Measurements from ENCODE around the gene GNL3L. TPM values are rescaled to one million over a fixed set of nuclear protein-coding genes. Genes with fewer than 3 reads are reported as not detected.
"Not testable (repeated sequence)": the region's sequence is repeated elsewhere in the genome, so short reads cannot be mapped to it uniquely, and the experiment has no call there.

GNL3L gene, protein sequence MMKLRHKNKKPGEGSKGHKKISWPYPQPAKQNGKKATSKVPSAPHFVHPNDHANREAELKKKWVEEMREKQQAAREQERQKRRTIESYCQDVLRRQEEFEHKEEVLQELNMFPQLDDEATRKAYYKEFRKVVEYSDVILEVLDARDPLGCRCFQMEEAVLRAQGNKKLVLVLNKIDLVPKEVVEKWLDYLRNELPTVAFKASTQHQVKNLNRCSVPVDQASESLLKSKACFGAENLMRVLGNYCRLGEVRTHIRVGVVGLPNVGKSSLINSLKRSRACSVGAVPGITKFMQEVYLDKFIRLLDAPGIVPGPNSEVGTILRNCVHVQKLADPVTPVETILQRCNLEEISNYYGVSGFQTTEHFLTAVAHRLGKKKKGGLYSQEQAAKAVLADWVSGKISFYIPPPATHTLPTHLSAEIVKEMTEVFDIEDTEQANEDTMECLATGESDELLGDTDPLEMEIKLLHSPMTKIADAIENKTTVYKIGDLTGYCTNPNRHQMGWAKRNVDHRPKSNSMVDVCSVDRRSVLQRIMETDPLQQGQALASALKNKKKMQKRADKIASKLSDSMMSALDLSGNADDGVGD
- total RNA-seq: 10 to 100 TPM; 22.0 to 29.6 (median 26.3) TPM

DNA sequence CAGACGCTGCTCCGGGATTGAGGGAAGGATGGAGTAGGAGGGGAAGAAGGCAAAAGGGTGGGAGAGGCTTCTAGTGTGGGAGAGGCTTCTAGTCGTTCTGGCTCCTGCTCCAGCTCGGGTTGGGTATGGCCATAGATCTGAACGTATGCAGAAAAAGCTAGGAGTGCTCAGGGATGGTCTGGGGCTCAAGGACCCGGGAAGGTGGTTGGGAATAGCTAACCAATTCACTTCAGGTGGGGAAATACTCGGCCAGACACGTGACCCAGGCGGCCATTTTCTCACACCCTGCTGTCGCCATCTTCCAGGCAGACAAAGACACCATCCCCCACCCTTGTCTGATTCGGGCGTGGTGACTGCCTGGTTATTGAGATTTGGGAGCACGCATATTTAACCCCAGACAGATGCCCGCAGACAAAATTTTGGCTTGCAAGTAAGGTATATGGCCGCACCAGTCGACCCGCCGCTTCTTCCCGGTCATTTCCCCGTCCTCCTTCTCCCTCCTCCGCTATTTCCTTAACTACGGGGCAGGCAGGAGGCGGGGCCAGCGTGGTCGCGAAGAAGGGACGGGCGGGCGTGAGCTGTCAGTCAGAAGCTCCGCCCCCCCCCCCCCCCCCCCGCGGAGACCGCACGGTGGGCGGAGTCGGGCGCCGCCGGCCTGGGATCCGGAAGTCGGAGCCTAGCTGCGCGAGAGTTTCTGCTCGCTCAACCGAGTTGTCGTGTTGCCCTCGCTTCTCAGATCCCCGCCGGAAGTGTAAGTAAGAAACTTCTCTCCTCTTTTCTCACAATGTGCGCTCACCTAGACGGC, at the start of gene GNL3L:
GNL3L (plus strand) TSS at position 668 of the 805 bp plus-strand sequence. CDS start 2,348 bp downstream, outside the sequence.
- Histone ChIP-seq H3K4me1 (peaks cover 0 to 31% (median 25%) of the 10 kb centered on the region in 4 donors), H3K27me3 (no peaks in the 10 kb centered on the region), H3K9me3 (no peaks in the 10 kb centered on the region), H3K27ac (replicated peaks in 1 of 4) (peak within 1 kb of the TSS; percentile 76 to 87 (median 80)), H3K36me3 (no peaks in the 10 kb centered on the region), H3K4me3 (peak within 1 kb of the TSS; percentile 62 to 73 (median 66))
- intact Hi-C loops (cut with DNase I): loop anchor here (10.0 kb wide), 1 partner anchor 175 kb away; the partner anchor contains the start of gene WNK3
- TF ChIP-seq POLR2AphosphoS5 (IDR thresholded peaks at IDR 0.05): peak; percentile 22 to 71
- TF ChIP-seq, protein P1, sequence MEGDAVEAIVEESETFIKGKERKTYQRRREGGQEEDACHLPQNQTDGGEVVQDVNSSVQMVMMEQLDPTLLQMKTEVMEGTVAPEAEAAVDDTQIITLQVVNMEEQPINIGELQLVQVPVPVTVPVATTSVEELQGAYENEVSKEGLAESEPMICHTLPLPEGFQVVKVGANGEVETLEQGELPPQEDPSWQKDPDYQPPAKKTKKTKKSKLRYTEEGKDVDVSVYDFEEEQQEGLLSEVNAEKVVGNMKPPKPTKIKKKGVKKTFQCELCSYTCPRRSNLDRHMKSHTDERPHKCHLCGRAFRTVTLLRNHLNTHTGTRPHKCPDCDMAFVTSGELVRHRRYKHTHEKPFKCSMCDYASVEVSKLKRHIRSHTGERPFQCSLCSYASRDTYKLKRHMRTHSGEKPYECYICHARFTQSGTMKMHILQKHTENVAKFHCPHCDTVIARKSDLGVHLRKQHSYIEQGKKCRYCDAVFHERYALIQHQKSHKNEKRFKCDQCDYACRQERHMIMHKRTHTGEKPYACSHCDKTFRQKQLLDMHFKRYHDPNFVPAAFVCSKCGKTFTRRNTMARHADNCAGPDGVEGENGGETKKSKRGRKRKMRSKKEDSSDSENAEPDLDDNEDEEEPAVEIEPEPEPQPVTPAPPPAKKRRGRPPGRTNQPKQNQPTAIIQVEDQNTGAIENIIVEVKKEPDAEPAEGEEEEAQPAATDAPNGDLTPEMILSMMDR (IDR thresholded peaks at IDR 0.05): no peak
- DNase-seq (ENCODE audit: extremely low spot score): peak; percentile 96
- WGBS: 45% methylated on average over 24 of the region's 51 CpGs

DNA sequence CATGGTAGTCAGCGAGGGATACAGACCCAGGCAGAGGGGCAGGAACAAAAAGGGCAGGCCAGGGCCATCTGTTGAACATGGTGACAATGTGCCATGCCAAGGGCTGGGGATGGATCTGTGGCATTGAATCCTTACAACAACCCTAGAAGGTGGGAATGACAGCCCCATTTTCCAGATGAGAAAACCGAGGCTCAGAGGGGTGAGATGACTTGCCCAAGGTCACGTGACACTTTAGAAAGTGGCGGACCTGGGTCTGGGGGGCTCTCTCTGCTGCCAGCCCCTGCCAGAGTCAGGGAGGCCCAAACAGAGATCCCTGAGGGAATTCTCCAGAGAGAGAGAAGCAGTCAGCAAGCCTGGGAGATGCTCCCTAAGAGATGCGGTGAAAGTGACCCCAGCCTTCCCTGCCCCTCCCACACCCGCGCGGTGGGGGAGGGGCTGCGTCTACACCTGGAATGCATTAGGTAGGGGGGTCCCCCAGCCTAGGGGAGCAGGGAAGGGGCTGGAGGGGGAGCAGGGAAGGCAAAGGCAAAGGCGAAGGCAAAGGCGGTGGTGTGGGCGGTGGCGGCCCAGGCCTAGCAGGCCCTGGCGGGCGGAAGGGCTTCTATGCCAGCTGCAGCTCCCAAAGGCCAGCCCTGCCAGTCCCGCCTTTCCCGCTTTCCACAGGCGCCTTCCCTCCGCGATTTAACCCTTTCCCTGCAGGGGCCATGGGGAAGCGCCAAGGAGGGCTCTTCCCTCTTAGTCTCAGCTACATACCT, 47.0 kb upstream of the GNL3L start:
- Histone ChIP-seq H3K4me3 (peak overlapping the region; percentile 30 to 42 (median 34)), H3K27ac (replicated peaks in 1 of 4) (peak overlapping the region; percentile 60 to 68 (median 64)), H3K9me3 (no peaks in the 10 kb centered on the region), H3K36me3 (no peaks in the 10 kb centered on the region), H3K27me3 (no peaks in the 10 kb centered on the region), H3K4me1 (peaks cover 29 to 46% (median 39%) of the 10 kb centered on the region in 4 donors)
- no peak for DNase-seq (ENCODE audit: extremely low spot score)
- intact Hi-C loops (cut with DNase I): no loop called here
- WGBS: 26% methylated on average over 13 of the region's 21 CpGs
- TF ChIP-seq POLR2A (IDR thresholded peaks at IDR 0.05; ENCODE audit: low read depth) (no peak), POLR2AphosphoS5 (IDR thresholded peaks at IDR 0.05) (no peak), EP300 (IDR thresholded peaks at IDR 0.05) (no peak)
- TF ChIP-seq, protein P1 (IDR thresholded peaks at IDR 0.05): no peak

DNA sequence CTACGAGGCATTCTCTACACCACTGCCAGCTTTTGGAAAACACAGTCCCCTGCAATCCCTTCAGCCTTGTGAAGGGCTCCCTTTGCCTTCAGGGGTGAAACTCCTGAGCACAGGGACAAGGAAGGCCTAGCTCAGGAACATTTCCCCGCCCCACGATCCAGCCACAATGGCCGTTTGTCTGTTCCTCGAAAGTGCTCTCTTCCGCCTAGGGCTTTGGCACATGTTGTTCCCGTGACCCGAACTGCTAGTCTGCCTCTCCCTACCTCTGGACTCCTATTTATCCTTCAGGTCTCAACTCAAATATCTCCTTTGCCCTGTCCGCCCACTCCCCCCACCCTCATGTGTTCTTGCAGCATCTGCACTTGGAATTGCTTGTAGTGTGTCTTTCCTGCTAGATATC, 46.1 kb upstream of the GNL3L start:
- no peak overlapping the region for H3K4me3 ChIP-seq
- no peaks in the 10 kb centered on the region for H3K9me3 ChIP-seq
- 65% methylated on average over 9 of the region's 9 CpGs for WGBS
- H3K36me3 ChIP-seq: no peaks in the 10 kb centered on the region
- peaks cover 28 to 44% (median 37%) of the 10 kb centered on the region in 4 donors for H3K4me1 ChIP-seq
- no peak for DNase-seq (ENCODE audit: extremely low spot score)
- no peaks in the 10 kb centered on the region for H3K27me3 ChIP-seq
- TF ChIP-seq, protein P1 (IDR thresholded peaks at IDR 0.05): no peak
- TF ChIP-seq POLR2A (IDR thresholded peaks at IDR 0.05; ENCODE audit: low read depth) (no peak), EP300 (IDR thresholded peaks at IDR 0.05) (no peak), POLR2AphosphoS5 (IDR thresholded peaks at IDR 0.05) (no peak)
- intact Hi-C loops (cut with DNase I): no loop called here
- peak overlapping the region; percentile 60 to 68 (median 64) for H3K27ac ChIP-seq (replicated peaks in 1 of 4)

DNA sequence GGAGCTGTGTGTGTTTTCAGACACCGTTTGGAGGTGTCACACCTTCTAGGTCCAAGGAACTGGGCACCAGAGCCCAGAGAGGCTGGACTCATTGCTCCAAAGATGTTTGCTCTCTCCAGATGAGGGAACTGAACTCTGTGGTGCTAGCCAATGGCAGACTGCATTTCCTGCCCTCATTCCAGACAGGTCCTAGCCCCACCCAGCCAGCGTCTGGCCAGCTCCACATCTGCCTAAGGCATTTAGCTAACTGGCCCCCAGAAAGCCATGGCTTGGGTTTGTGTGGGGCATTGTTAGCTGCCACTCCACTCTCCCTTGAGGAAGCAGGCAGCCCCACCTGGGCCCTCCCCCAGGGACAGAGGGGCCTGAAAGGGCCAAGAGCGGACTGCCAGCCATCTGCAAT, 45.4 kb upstream of the GNL3L start:
- Histone ChIP-seq H3K27me3 (no peaks in the 10 kb centered on the region), H3K9me3 (no peaks in the 10 kb centered on the region), H3K4me3 (no peak overlapping the region), H3K4me1 (peaks cover 24 to 36% (median 30%) of the 10 kb centered on the region in 4 donors), H3K27ac (replicated peaks in 1 of 4) (peak overlapping the region in 2 of 4 donors; percentile 11 to 61), H3K36me3 (no peaks in the 10 kb centered on the region)
- intact Hi-C loops (cut with DNase I): no loop called here
- WGBS: 55% methylated on average over 2 of the region's 3 CpGs
- DNase-seq (ENCODE audit: extremely low spot score): no peak
- no peak for TF ChIP-seq POLR2AphosphoS5 (IDR thresholded peaks at IDR 0.05)
- TF ChIP-seq EP300 (IDR thresholded peaks at IDR 0.05): no peak
- TF ChIP-seq POLR2A (IDR thresholded peaks at IDR 0.05; ENCODE audit: low read depth): no peak
- TF ChIP-seq, protein P1 (IDR thresholded peaks at IDR 0.05): no peak

DNA sequence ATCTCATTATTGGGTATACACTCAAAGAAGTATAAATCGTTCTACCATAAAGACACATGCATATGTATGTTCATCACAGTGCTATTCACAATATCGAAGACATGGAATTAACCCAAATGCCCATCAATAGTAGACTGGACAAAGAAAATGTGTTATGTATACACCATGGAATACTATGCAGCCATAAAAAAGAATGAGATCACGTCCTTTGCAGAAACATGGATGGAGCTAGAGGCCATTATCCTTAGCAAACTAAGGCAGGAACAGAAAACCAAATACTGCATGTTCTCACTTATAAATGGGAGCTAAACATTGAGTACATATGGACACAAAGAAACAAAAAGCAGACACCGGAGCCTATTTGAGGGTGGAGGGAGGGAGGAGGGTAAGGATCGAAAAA, 40.2 kb upstream of the GNL3L start:
- H3K9me3 ChIP-seq; intact Hi-C loops (cut with DNase I); H3K27me3 ChIP-seq; H3K27ac ChIP-seq (replicated peaks in 1 of 4); DNase-seq (ENCODE audit: extremely low spot score); H3K4me3 ChIP-seq; H3K36me3 ChIP-seq: not testable (repeated sequence)
- peaks cover 6 to 33% (median 29%) of the 10 kb centered on the region in 4 donors for H3K4me1 ChIP-seq
- 89% methylated on average over 5 of the region's 5 CpGs for WGBS
